Measurements from ENCODE around the gene HSD11B1. TPM values are rescaled to one million over a fixed set of nuclear protein-coding genes. Genes with fewer than 3 reads are reported as not detected.
"Not testable (repeated sequence)": the region's sequence is repeated elsewhere in the genome, so short reads cannot be mapped to it uniquely, and the experiment has no call there.

The HSD11B1 gene
- total and polyA plus RNA-seq, 2 experiments from 2014 or later: not detected

DNA sequence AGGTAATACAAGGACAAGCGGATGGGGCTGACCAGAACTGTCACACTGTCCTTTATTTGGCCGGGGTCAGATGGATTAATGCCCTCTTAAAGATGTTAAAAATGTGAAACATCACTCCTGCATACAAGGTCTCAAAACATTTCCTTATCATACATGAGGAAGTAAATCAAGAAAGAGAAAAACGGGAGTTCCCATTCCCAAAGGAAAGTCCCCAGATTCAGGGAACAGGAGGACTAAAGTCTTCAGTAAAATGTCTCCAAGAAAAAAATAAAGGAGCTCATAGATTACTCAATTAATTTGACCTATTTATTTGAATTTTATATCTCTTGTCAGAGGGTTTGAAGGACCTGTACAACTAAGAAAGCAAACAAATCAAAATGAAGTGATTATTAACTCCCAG, 13.4 kb upstream of the HSD11B1 start:
- peaks cover 28% of the 10 kb centered on the region for H3K27me3 ChIP-seq
- no peaks in the 10 kb centered on the region for H3K9me3 ChIP-seq (ENCODE audit: low read depth)
- no peak overlapping the region for H3K27ac ChIP-seq
- peaks cover 7% of the 10 kb centered on the region for H3K4me1 ChIP-seq (ENCODE audit: low read depth)
- H3K4me3 ChIP-seq: no peak overlapping the region
- DNase-seq (ENCODE audit: low read depth in 1 of 2, low spot score in 1 of 2): no peak
- TF ChIP-seq, protein P1, sequence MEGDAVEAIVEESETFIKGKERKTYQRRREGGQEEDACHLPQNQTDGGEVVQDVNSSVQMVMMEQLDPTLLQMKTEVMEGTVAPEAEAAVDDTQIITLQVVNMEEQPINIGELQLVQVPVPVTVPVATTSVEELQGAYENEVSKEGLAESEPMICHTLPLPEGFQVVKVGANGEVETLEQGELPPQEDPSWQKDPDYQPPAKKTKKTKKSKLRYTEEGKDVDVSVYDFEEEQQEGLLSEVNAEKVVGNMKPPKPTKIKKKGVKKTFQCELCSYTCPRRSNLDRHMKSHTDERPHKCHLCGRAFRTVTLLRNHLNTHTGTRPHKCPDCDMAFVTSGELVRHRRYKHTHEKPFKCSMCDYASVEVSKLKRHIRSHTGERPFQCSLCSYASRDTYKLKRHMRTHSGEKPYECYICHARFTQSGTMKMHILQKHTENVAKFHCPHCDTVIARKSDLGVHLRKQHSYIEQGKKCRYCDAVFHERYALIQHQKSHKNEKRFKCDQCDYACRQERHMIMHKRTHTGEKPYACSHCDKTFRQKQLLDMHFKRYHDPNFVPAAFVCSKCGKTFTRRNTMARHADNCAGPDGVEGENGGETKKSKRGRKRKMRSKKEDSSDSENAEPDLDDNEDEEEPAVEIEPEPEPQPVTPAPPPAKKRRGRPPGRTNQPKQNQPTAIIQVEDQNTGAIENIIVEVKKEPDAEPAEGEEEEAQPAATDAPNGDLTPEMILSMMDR (IDR thresholded peaks at IDR 0.05; ENCODE audit: low read depth, low read length): no peak
- no peaks in the 10 kb centered on the region for H3K36me3 ChIP-seq

DNA sequence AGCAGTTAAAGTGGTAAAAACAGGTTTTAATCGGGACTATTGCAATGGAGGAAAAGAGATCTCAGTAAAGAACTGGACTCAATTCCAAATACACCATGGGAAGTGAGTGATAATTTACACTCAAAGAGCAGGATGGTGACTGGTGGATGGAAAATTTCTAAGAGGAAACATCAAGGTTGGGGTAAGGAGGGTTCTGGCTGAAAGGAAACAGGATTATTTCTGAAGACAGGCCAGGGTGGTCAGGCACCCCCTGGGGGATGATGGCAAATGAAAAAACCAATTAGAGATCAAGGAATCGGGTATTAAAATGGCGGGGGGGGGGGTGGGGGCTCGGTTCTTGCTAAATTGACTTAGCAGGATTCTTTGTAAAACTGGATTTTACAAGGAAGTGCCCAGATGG, 12.3 kb upstream of the HSD11B1 start:
- no peak overlapping the region for H3K27ac ChIP-seq
- TF ChIP-seq, protein P1 (IDR thresholded peaks at IDR 0.05; ENCODE audit: low read depth, low read length): no peak
- no peak overlapping the region for H3K4me3 ChIP-seq
- H3K27me3 ChIP-seq: peaks cover 29% of the 10 kb centered on the region
- H3K36me3 ChIP-seq: no peaks in the 10 kb centered on the region
- no peaks in the 10 kb centered on the region for H3K9me3 ChIP-seq (ENCODE audit: low read depth)
- peaks cover 7% of the 10 kb centered on the region for H3K4me1 ChIP-seq (ENCODE audit: low read depth)
- DNase-seq (ENCODE audit: low read depth in 1 of 2, low spot score in 1 of 2): no peak

DNA sequence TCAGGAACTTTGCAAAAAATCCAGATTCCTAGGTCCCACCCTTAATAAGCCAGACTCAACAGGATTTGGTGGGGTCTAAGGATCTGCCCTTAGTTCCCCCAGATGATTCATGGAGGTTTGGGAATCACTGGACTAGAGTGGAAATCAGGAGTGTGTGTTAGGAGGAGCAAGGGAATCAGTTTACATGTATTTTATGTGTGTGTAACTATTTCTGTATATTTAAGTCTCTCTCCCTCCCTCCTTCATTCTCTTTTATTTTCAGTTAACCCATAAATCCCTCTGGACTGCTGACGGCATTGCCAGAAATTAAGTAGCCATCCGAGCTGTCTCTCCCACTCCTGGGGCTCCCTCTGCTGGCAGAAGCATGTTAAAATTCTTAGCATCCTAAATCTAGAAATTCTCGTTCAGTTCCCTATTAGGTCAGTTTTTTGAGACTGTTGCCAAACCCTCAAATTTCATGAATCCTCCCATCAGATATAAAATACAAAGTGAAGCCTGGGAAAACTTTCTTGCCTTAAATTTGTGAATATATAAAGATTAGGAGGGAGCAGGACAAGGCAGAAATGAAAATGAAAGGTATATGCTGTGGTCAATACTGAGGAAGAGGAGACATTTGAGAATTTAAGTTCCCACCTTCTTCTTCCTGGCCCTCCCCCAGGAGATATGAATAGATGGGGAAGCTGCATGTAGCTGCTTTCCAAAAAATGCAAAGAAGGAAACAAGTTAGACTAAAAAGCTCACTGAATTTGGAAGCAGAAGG, 11.7 kb upstream of the HSD11B1 start:
- peak; percentile 87 to 90 for DNase-seq (ENCODE audit: low read depth in 1 of 2, low spot score in 1 of 2)
- no peak overlapping the region for H3K4me3 ChIP-seq
- no peaks in the 10 kb centered on the region for H3K36me3 ChIP-seq
- H3K27ac ChIP-seq: no peak overlapping the region
- peaks cover 7% of the 10 kb centered on the region for H3K4me1 ChIP-seq (ENCODE audit: low read depth)
- TF ChIP-seq, protein P1 (IDR thresholded peaks at IDR 0.05; ENCODE audit: low read depth, low read length): peak; percentile 81
- no peaks in the 10 kb centered on the region for H3K9me3 ChIP-seq (ENCODE audit: low read depth)
- peaks cover 29% of the 10 kb centered on the region for H3K27me3 ChIP-seq

DNA sequence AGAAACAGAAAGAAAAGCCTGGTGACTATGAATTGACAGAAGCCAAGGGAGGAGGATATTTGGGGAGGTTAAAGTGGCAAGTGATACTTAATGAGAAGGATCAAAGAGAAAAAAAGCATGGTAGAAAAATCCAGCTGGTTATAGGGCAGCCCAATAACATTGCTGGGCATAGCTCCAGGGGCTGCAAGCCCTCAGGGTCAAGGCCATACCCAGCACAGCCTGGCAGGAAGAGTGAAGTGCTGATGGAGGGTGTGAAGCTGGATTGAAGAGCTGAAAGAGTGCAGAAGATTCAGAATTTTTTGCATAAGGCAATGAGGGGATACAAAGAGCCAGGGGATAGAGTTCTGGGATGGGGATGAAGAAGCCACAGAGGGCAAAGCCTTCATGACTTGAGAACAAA, 8.0 kb upstream of the HSD11B1 start:
- DNase-seq (ENCODE audit: low read depth in 1 of 2, low spot score in 1 of 2): no peak

DNA sequence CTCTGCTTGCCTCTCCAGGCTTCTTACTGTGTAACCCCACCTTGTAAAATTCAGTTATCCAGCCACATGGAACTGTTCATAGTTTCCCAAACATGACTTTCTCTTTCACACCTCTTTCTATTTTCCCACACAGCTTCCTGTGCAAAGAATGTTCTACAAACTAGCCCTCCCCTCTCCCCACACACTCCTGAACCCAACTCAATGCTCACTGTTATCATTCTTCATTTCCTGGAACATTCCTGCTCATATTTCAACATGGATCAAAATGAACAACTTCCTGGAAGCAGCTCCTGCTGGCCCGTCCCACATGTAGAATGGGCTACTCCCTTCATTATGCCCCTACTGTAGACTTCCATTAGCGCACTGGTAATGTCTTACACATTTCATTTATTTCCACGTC, 7.5 kb upstream of the HSD11B1 start:
- H3K4me3 ChIP-seq: no peak overlapping the region
- H3K9me3 ChIP-seq (ENCODE audit: low read depth): no peaks in the 10 kb centered on the region
- H3K27ac ChIP-seq: no peak overlapping the region
- TF ChIP-seq, protein P1 (IDR thresholded peaks at IDR 0.05; ENCODE audit: low read depth, low read length): no peak
- H3K27me3 ChIP-seq: peaks cover 29% of the 10 kb centered on the region
- peak in 1 of 2 donors; percentile 89 for DNase-seq (ENCODE audit: low read depth in 1 of 2, low spot score in 1 of 2)
- H3K4me1 ChIP-seq (ENCODE audit: low read depth): no peaks in the 10 kb centered on the region
- H3K36me3 ChIP-seq: no peaks in the 10 kb centered on the region

More for the DNA sequence above, 8.0 kb upstream of the HSD11B1 start:
- no peak overlapping the region for H3K4me3 ChIP-seq
- H3K27me3 ChIP-seq: peaks cover 29% of the 10 kb centered on the region
- H3K9me3 ChIP-seq (ENCODE audit: low read depth): no peaks in the 10 kb centered on the region
- TF ChIP-seq, protein P1 (IDR thresholded peaks at IDR 0.05; ENCODE audit: low read depth, low read length): no peak
- no peaks in the 10 kb centered on the region for H3K4me1 ChIP-seq (ENCODE audit: low read depth)
- no peaks in the 10 kb centered on the region for H3K36me3 ChIP-seq
- H3K27ac ChIP-seq: no peak overlapping the region

DNA sequence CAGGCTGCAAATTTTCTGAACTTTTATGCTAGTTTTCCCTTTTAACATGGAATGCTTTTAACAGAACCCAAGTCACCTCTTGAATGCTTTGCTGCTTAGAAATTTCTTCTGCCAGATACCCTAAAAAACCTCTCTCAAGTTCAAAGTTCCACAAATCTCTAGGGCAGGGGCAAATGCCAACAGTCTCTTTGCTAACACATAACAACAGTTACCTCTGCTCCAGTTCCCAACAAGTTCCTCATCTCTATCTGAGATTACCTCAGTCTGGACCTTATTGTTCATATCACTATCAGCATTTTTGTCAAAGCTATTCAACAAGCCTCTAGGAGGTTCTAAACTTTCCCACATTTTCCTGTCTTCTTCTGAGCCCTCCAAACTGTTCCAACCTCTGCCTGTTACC, 4.0 kb upstream of the HSD11B1 start:
- not testable (repeated sequence) for H3K4me1 ChIP-seq (ENCODE audit: low read depth); H3K9me3 ChIP-seq (ENCODE audit: low read depth); H3K36me3 ChIP-seq; DNase-seq (ENCODE audit: low read depth in 1 of 2, low spot score in 1 of 2); H3K4me3 ChIP-seq; H3K27me3 ChIP-seq; H3K27ac ChIP-seq
